NCI-H69 (cell line): Measurements from ENCODE around the gene EPC1.
"Not testable (repeated sequence)": the region's sequence is repeated elsewhere in the genome, so short reads cannot be mapped to it uniquely, and the experiment has no call there.

ENCODE experiments used
- DNase-seq: peaks from one replicate; lab custom pipeline; 2025; lab: John Stamatoyannopoulos, UW

Gene EPC1

DNA sequence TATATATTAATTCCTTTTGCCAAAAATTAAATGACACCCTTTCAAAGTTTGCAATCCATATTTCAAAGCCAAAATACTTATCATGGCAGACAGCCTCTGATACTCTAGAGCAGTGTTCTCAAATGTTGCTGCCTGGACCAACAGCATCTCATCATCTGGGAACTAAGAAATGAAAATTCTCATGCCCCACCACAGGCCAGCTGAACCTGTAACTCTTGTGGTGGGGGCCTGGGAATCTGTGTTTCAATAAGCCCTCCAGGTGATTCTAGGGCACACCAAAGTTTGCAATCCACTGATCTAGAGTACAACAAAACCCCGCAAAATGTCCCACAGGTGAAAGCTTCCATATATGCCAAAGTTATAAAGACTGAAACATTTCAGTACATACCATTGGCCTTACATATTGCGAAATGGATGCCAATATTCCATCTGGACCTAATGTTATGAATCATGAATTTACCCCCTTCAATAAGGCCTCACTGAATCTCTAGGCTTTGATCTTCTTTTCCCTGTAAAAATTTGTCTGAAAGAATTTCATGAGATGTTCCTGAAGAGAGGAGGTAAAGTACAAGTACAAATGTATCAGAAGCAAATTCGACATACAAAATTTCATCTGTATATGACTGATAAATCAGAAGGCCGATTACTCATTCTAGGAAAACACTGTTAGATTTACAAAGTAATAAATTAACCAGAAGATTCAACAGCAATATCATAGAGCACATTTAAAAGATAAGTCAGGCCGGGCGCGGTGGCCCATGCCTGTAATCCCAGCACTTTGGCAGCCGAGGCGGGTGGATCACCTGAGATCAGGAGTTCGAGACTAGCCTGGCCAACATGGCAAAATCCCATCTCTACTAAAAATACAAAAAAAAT lies 25.3 kb upstream of the EPC1 start:
- no peak for DNase-seq

DNA sequence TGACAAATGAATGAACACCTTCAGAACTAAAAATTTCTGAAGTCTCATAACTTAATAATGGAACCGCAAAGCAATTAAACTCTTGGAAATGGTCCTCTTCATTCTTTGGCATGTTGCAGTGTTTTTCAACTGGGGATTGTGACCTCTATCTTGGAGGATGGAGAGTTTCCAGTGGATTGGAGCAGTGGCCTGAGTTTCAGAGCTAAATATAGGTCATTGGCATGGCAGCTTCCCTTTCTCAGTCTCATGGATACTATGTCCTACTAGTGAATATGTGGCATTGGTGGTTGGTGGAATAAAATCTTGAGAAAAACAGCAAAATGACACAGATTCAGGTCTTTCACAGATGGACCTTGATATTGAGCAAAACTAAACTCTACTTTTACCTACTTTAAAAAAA lies 24.1 kb upstream of the EPC1 start:
- DNase-seq = no peak

- peak; percentile 45 for DNase-seq
Observed at GRCh38 chr10:32367793-32368453, 21.0 kb upstream of the EPC1 start.

DNA sequence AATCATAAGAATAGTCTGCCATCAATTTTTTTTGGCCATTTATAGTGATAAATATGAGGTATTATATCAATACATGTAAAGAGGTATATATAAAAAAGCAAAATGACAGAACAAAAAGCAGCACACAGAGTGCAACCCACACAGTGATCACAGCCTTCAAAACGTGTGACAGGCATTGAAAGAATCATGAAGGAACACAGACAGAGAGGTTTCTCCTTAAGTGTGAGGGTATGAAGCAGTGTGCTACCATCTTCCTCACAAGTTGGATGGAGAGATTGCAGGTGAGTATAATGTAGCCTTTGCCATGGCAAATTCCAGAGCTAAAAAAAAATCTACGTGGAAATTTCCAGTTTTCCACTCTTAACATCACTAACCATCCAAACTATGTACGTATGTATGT lies 19.6 kb upstream of the EPC1 start:
- DNase-seq = no peak

- DNase-seq = no peak
Observed at GRCh38 chr10:32366111-32366510, 19.2 kb upstream of the EPC1 start.

GRCh38 chr10:32365404-32365803 lies 18.4 kb upstream of the EPC1 start:
- not testable (repeated sequence) for DNase-seq

GRCh38 chr10:32362571-32362970 lies 15.6 kb upstream of the EPC1 start:
- no peak for DNase-seq

- no peak for DNase-seq
Observed at GRCh38 chr10:32360884-32361283, 13.9 kb upstream of the EPC1 start.

- peak; percentile 5 for DNase-seq
Observed at GRCh38 chr10:32360241-32360640, 13.3 kb upstream of the EPC1 start.

DNA sequence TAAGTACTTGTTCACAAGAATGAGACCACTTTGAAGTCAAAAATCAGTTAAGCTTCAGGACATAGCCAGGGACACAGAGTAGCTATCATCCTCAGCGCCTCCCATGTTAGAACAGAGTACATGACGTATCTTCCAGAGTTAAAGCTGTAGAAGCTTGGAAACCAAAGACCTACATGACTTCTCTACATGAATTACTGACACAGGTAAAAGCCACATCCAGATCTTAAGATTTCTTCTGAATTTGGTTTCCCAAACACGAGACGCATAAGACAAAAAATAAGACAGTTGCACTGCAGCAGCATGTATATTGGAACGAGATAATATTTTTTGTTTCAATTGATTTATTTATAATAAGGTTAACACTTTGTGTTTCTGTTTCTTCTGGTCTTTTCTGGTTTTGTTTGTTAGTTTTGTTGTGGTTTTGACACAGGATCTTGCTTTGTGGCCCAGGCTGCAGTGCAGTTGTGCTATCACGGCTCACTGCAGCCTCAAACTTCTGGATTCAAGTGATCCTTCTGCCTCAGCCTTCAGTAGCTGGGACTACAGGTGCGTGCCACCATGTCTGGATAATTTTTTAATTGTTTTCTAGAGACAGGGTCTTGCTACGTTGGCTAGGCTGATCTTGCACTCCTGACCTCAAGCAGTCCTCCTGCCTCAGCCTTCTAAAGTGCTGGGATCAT lies 10.2 kb upstream of the EPC1 start:
- DNase-seq = no peak

- DNase-seq = not testable (repeated sequence)
Observed at GRCh38 chr10:32354690-32355089, 7.7 kb upstream of the EPC1 start.

DNA sequence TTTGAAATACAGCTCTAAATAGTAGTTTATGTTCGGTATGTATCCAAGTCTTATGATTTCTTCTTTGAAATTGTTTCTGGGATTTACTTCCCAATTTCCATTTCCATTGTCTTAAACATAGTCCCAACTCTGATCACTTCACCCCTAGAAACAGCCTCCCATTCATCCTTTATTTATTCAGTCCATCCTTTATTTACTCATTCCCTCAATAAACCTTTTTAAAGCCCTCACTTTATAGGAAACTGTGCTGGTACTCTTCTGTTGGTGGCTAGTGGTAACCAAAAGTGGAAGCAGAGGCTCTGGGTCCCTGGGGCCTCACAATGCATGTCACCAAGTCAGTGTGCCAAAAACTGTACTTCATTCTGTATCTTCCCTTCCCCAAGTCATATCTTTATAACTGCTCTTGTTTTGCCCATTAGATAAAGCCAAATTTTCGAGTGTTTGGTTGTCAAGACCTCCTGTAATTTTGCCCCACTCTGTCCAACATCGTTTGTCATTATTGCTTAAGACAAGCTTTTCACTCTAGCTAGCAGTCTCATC lies 3.9 kb upstream of the EPC1 start:
- peak; percentile 36 for DNase-seq

DNA sequence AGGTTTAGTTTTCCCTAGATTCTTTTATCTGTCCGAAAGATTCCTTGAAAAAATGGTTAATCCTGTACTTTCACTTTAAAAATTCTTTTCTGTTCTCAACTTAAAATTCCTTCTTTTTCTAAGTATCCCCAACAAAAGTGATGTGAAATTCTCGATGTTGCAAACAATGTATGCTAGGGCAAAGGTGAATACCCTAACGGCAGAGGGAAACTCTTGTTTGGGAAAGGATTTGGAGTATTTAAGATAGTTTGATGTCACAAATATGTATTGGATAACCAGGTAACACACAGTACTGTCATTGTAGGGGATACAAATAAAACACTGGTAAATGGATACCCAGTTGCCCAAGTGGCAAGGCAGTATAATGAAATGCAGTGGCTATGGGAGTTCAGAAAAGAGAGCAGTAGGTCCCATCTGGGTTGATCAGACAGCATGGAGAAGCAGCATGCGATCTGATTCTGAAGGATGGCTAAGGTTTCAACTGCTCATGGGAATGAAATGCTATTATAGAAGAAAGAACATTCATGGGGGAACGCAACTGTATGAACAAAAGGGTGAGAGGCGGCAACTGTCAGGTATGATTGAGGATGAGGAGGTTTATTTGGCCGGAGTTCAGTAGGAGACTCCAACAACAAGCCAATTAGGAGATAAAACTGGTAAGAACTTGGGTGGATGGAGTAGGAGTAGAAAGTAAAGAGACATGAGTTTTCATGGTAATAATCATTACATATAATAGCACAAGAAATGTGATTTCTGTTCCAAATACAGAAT lies 3.2 kb upstream of the EPC1 start:
- DNase-seq = peak; percentile 59

DNA sequence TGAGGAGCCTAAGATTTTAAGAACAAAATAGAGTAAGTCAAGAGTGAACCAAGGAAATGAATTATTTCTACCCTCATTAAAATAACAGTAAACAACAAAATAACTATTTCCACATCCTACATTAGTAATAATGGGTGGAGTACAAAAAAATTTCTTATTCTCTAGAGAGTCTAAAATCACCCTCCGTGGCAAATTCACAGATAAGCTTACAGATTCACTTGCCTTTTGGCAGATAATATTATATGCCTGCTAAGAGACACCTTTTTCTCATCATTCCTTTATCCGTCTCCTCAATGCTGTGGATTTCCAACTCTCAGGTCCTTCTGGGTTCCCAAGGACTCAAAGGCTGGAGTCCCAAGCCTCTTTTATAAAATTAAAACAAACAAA lies 2.2 kb upstream of the EPC1 start:
- no peak for DNase-seq

GRCh38 chr10:32348297-32349198 lies 1.6 kb upstream of the EPC1 start:
- DNase-seq = no peak

DNA sequence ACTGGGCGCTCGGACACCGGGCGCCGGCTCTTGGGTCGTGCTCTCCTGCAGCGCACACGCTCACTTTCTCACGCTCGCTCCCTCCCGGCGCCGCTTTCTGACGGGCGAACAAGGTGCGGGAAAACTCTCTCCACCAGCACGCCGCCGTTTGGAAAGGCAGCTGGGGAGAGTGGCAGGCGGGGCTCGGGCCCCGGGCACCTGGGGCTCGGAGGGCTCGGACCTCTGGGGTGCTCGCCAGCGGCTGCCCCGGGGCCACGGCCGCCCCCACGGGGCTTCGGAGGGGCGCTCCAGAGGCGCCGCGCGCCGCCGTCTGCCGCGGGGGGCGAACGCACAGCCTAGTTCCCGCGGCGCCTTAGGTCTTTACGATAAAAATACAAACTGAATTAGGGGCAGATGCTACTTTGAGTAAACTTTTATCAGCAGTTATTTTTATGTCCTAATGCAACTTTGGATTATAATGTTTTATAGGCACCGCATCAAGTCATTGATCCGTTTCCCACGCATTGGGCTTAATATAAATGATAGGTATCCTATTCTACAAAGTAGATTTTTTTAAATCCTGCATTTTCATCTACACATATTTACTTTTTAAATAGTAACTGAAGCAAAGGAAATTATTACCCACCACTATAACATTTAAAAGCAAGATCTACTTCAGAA lies 535 bp upstream of the EPC1 start:
- no peak for DNase-seq

GRCh38 chr10:32346134-32346550 lies 816 bp downstream of the EPC1 start:
- peak; percentile 92 for DNase-seq

DNA sequence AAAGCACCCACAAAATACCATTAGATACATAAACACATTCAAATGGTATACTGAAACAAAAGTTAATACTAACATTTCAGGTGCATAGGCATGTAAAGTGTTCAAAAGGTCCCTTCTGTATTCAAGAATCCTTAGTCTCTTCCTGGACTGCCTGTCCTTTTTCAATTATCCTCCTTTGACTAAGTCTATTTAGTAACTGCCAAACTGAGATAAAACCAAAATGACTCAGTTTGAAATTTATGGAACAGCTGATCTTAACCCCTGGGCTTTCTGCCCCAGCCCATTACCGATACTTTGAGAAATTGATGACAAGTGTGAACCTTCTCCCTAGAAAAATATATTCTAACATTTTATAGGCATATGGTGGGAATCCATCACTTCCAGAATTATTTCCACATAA lies 5.4 kb downstream of the EPC1 start:
- DNase-seq = no peak

DNA sequence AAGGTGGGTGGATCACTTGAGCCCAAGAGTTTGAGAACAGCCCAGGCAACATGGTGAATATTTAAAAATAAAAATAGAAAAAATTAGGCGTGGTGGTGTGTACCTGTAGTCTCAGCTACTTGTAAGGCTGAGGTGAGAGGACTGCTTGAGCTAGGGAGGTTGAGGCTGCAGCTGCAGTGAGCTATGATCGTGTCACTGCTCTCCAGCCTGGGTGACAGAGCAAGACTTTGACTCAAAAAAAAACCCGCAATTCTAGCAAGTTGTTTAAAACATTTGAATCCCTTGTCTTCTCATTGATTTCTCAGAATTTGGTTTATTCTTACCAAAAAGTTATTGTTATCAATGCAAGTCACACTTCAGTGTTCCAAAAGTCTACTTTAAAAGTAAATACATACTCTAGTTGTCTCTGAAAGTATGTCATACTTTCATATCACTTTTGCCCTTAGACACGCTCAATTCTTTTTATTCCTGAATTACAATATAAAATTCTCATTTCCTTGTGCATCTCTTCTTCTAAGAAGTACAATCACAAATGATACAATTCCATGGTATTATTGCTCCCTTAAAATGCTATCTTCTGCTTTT lies 6.3 kb downstream of the EPC1 start:
- no peak for DNase-seq

DNA sequence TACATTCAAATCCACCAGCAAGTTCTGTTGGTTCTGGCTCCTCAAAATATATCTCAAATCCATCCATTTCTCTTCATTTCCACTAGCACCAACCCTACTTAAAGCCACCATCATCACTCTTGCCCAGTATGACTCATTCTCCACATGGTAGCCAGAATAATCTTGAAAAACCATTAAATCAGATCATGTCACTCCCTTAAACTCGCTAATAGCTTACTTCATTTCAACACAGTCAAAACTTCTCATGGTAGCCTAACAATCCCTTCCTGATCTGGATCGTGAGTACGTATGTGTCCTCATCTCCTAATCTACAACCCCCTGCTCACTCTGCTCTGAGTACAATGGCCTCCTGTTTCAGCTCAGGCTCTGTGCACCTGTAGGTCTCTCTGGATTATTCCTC lies 8.7 kb downstream of the EPC1 start:
- no peak for DNase-seq
